RCC 7860 (cell line): ENCODE measurements around the gene REEP1.
"Not testable (repeated sequence)": the region's sequence is repeated elsewhere in the genome, so short reads cannot be mapped to it uniquely, and the experiment has no call there.

Experiments
- DNase-seq: peaks from one replicate; pipeline ENCODE4 v3.0.0-alpha.2; 2015; ENCODE audit warnings: low spot score
- FAIRE-seq: peaks from 2 replicates; lab custom pipeline; 2012; peaks lifted over from hg19 to GRCh38; lab: Jason Lieb, UNC

REEP1 gene

DNA sequence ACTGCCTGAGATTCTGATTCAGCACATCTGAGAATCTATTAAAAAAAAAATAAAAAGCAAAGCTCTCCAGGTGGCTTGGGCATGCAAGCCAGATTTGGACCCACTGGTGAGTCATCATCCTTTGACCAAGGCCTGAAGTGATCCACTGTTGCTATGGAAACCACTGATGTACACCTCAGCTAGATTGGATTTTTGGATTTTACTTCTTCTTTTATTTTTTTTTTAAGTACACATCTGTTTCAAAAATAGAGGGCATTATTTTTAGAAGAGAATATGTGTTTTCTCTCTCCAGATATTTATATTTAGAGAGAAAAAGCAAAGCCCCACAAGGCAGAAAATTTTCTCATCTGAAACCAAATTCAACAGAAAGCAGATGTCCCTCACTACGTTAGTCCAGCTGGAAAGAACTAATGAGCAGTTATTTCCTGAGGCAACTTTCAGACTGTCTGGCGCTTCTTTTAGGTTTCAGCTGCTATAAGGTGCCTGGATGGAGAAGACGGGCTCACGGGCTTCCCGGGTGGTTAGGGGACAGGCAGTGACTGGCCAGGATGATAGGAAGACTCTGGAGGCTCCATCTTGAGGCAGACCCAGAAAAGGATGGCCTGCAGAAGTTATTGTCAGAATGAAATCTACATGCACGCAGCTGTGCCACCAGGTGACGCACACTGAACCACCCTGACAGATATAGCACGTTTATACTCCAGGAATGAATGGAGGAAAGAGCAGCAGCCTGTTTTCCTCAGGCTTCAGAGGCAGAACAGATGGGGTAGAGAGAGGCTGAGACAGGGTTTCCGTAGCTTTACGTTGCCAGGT is 87.6 kb downstream of the REEP1 start:
- FAIRE-seq, result no peak
- peak; percentile 50 for DNase-seq

DNA sequence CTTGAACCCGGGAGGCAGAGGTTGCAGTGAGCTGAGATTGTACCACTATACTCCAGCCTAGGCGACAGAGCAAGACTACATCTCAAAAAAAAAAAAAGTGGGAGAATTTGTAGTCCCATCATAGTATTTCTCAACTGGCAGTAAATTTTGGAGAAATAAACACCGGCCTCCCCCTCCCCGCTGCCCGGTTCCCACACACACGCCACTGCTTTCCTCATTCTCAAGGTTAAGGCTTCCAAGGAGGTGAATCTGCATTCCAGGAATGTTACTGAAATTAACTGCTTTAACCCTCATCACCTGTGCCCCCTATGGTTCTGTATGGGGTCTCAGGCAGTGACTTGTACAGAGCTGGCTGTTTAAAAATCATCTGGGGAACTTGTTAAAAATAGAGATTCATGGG is 88.2 kb downstream of the REEP1 start:
- FAIRE-seq (no peak), DNase-seq (no peak)

DNA sequence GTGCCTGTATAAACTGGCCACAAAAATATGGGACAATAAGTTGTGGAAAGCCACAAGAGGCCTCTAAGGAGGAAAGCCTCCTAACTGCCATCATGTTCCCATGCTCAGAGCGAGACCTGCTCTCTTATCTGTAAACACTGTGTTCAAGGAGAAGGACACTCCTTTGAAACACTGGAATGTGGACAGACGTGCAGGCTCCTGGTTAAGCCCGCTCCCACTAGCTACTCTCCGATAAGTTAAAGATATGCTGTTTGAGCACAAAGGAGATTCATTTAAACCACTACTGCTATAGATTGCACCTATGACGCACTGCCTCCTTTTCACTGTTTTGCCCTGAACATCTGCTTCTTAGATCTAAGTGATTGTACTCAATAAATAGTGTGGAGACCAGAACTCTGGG is 92.2 kb downstream of the REEP1 start:
- not testable (repeated sequence) for DNase-seq, FAIRE-seq

DNA sequence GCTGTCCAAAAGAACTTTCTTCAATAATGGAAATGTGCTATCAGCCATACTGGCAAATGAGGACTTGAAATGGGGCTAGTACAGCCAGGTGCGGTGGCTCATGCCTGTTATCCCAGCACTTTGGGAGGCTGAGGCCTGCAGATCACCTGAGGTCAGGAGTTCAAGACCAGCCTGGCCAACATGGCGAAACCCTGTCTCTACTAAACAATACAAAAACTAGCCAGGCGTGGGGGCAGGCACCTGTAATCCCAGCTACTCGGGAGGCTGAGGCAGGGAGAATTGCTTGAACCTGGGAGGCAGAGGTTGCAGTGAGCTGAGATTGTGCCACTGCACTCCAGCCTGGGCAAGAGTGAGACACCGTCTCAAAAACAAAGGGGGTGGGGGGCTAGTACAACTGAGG is 92.6 kb downstream of the REEP1 start:
- FAIRE-seq, DNase-seq: not testable (repeated sequence)

DNA sequence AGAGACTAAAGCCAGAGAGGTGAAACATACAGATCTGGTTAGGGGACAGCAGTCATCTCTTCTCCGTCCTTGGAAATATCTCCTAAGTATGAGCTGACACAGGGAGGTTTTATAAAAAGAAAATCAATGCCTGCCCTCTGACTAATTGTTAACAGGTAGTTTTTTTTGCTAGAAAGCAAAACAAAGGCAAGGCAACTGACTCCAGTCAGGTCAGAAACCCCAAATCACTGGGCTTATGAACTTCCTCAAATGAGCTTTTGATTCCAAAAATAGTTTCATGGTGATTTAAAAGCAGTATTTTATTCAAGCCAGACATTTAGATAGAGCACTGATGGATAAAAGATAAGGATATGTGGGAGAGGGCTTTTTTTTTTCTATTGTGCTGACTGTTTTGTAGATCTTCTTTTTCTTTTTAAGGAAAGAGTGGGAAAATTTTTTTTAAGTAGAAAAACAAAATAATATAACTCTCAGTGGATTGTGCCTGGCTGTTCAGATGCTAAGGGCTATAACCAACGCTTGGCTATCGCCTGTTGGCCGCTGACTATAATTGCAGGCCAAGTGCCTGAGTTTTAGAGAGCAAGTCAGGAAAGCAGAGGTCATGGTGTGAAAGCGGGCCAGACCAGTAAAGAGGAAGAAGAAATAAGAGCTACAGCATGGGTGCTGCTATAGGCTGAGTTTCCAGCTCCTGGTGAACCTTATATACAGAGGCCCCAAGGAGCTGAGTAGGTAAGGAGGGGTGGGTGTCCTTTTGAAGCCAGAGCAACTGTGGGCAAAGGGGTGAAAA is 93.3 kb downstream of the REEP1 start:
- no peak for FAIRE-seq

DNA sequence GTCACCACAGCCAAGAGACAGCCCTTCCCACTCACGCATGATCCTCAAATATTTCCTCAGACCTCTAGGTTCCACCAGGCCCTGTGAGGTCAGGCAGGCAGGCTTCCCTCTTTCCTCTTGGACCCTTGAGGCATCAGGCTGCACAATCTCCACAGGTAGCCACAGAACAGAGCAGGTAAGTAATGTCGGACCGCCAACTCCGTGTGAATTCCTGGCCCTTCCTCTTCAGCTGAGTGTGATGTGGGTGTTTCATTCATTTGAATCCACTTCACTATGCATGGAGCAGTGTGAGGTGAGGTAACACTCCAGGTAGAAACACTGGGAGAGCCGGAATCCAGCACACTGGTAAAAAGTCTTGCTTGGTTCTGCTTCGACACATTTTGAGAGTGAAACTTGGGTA is 94.2 kb downstream of the REEP1 start:
- FAIRE-seq, result no peak
- DNase-seq, result no peak

More for the DNA sequence above, 93.3 kb downstream of the REEP1 start:
- DNase-seq, result no peak

DNA sequence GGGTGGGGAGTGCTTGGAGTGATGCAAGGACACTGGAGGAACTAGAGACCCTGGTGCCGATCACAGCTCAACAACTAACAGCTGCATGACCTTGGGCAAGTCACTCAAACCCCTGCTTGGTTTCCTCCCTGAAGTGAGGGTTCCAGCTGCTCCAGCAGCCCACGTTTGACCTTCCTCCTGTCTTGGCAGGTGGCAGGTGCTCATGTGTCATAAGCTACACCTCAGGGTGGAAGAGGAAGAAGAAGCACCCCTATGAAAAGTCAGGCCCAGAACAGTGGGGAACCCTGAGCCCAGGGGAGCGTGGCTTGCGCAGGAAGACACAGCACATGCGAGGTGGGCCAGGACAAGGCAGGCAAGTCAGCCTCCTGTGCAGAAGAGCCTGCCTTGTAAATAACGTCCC is 95.8 kb downstream of the REEP1 start:
- no peak for FAIRE-seq

DNA sequence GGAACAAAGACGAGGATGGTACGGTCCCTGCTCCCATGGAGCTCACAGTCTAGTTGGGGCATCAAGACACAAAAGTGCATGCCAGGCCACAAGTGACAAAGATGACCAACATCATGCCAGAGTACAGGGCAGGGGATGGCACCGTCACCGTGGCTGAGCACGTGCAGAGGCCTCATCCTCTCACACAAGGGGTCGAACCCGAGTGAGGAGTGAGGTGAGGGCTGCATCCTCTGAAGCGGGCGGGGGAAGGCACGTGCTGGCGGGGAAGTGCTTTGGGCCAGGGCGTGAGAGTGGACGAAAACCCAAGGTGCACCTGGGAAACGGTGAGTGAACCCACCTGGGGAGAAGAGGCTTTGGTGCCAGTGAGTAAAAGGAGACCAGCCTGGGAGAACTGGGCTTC is 97.2 kb downstream of the REEP1 start:
- no peak for DNase-seq
- FAIRE-seq, result no peak

More for the DNA sequence above, 95.8 kb downstream of the REEP1 start:
- DNase-seq, result no peak

DNA sequence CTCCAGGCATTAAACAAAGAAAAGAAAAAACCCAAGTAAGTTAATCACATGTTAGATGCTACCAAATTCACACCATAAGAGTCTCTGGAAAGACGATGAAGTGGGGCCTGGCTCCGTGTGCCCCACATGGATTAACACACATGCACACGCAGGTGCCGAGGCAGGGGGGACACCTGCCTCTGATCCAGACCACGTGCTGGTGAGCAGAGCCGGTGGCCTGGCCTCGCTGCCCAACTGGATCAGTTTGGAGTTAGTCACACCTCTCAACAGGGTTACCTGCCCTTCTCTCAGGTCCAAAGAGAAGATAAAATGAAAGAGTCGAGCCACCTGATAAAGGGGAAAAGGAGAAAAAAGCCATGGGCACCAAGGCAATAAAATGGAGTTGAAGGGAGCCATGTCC is 97.7 kb downstream of the REEP1 start:
- no peak for FAIRE-seq

DNA sequence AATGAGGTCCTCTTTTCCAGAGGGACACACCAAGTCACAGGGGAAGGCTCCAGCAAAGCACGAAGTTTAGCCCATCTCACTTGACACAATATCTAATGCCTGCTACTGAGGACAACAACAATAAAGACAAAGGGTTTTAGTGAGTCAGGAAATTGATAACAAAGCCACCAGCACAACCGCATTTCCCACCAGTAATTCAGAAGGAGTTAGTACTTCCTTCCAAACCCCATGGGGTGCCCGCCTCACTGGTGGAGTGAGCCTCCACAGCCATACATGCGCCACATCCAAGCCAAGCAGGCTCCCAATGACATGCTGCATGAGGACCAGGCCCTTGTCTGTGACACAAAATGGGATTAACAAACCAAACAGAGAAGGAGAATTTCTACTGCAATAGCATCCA is 98.1 kb downstream of the REEP1 start:
- FAIRE-seq (no peak), DNase-seq (no peak)

More for the DNA sequence above, 97.7 kb downstream of the REEP1 start:
- DNase-seq, result no peak

DNA sequence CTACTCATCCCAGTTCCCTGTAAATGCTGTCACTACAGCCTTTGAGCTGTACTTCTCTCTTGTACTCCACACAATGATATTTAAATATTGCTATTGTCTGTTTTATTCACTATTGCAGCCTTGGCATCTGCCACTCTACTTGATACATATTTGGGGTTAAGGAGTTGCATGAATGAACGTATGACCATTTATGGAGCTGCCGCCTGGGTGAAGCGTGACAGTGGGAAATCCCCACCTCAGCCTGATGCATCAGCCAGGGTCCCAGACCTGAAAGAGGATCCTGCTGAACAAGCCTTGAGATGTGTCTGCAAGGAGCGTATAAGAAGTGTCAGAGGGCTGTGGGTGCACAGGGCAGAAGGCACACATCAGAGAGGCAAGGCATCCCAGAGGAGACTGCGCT is 99.1 kb downstream of the REEP1 start:
- DNase-seq, result peak; percentile 51
- FAIRE-seq, result no peak

DNA sequence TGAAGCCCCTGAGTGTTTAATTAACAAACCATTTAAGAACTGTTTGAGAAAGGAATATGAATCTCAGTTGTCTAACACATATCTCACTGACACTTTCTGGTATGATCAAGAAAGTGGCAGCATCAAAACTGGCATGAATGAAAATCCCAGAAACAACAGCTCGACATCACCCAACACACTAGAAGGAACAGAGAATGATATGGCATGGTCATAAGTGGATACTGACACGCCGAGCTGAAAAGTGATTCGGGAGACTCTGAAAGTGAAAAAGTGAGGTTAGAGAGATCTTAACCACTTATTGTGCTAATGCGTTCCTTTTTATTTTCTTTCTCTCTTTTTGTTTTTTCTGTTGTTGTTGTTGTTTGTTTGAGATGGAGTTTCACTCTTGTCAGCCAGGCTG is 100.3 kb downstream of the REEP1 start:
- no peak for FAIRE-seq
- DNase-seq, result no peak

DNA sequence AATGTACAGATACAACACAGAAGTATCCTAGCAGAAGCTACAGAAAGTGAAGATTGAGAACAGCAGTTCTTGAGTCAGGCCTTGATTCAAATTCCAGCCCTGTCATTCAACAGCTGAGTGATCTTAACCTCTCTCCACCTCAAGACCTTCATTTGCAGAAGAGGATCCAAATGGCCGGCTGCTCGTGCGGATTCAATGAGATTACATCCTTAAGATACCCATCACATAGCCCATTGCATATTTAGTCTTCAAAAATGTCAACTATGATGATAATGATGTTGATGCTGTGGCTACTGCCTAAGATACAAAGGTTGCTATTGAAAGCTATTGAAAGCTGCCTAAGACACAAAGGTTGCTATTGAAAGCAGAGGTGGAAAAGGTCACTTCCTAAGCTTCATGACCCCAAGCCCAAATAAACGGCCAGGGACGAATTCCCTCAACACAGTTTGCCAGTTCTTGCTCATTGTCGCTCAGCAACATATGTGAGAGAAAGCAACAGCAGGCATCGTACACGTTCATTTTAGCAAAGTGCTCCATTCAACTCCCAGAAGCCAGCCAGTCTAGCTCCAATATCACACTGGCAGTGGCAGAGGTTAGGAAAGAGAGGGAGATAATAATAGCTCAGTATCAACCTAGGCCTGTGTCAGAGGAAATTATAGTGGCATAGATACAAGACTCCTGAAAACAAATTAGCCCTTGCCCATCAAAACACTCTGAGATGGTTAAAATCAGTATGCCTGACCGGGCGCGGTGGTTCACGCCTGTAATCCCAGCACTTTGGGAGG is 102.0 kb downstream of the REEP1 start:
- DNase-seq (no peak), FAIRE-seq (no peak)

DNA sequence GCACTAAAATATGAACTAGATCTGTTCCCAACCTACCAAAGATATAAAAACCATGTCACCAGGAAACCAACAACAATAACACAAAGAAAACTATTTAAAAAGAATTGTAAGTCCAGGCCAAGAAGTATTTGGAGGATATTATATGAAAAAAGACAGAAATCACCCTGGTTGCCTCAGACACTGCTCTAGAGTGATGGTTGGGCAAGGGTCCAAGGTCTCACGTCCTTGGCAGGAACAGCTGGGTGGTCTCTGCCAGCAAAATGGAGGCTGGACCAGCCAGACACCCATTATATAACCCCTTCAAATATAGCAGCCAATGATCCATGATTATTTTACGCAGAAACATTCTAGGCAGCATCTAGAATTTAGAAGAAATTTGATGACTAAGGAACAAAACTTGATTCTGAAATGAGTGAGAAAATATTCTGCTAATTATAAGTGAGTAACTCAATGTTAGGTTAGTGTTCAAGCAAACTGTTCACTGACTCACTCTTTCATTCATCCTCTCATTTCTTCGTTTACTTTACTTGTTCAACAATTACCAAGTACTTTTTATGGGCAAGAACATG is 102.8 kb downstream of the REEP1 start:
- DNase-seq (no peak), FAIRE-seq (no peak)

DNA sequence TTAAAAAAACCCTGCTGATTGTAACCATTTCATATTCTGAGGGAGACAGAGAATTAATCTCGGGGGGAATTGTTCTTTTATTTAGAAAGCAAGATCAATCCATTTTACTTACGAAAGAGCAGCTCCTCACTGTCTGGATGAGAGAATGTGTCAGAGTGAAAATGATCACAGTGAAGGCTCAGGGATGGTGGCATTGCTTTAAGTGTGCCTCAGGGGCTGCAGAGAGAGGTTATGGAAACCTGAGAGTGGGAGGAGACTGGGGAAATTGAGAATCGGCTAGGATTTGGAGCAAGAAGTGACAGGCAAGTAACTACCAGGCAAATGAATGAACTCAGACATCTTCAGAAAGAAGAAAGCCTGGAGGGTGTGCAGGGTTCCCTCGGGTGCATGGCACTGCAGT is 104.0 kb downstream of the REEP1 start:
- no peak for FAIRE-seq
- DNase-seq, result no peak

DNA sequence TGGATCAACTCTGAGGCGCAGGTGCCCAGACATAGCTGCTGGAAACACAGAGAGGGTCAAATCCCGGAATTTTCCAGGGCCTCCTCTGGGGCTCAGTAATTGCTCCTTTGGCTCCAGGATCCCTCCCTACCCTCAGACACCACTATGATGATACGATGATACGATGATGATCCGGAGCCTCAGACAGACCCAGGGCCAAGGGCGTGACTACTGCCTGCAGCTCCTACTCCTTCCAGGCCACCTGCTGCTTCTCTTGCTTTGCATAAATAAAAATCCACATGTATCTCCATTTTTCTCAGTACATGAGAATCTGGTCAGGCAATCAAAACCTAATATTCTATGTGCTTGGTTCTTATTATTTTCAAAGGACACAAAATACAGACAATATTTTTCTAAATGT is 104.5 kb downstream of the REEP1 start:
- no peak for DNase-seq

DNA sequence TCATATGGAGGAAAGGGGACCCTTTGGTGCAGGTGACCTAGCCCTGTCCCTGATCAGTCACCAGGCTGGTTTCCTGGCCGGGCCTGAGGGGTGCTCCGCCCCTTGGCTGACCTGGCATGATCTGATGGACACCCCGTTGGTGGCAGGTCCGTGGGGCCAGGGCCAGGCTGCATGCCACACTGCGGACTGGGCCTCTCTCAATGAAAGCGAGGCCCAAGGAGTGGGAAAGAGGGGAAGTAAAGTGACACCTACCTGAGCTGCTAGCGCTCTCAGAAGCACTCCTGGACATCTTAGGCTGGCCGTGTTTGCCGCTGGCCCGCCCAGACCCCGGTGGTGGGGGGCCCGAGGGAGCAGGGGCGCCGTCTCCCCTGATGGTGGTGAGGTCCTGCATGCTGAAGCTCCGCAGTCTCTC is 105.0 kb downstream of the REEP1 start:
- FAIRE-seq (no peak), DNase-seq (no peak)

More for the DNA sequence above, 104.5 kb downstream of the REEP1 start:
- no peak for FAIRE-seq

DNA sequence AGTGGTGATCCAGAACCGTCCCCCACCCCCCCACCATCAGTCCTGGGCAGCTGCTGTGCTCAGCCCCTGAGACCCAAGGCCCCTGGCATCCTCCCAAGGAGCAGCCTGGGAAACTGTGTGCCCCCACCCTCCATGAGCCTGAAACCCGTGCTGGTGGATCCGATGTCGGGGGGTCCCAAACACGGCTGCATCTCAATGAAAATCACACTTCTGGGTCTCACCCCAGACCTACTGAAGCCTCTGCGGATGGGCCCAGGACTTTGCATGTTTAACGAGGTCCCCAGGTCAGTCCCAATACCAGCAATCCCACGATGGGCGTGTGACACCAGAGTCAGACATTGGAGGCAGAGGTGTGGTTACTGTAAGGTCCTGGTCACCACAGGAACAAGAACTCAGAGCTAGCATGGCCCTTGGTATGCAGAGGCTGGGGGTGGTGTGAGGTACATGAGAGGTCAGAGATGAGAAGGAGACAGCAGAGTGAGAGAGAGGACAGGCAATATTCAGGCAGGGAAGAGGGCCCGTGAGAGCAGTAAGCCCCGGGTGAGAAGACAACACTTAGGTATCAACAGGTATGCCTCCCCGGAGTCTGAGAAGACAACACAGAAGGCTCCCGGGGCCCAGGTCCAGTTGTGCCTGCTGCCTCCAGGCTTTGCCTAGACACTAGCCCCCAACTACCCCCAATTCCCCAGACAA is 105.6 kb downstream of the REEP1 start:
- no peak for FAIRE-seq

DNA sequence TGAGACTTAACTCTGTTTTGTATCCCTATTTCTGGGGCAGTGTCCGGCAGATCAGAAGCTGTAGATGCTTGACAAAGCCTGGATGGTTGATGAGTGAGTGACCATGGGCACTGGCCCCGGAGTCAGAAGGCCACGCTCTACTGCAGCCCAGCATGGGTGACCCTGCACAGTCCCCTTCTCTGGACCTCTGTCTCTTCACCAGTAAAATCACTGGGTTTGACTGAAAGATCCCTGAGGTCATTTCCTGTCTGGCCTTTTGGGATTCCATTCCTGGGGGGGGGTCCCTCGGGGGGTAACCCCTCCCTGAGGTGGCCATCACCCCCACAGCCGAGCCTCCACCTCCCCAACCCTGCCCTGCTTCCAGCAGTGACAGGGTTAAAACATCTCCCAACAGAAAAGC is 106.5 kb downstream of the REEP1 start:
- no peak for DNase-seq
- FAIRE-seq, result no peak

More for the DNA sequence above, 105.6 kb downstream of the REEP1 start:
- DNase-seq, result no peak

DNA sequence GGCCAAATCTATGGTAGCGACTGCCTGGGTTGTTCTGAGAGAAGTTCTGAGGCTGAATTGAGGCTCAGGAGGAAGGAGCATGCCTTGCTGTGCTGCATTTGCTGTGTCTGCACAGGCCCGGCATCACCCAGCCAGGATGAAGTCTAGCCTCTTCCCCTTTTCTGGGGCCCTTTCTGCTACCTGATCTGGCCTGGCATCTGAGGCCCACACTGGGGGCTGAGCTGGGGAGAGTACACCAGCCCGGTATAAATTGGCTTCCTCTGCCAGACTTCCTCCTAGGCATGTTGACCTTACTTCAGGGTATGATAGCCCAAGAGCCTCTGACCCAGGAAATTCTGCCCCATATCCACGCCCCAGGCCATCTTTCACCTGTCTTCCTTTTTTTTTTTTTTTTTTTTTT is 108.2 kb downstream of the REEP1 start:
- FAIRE-seq (no peak), DNase-seq (no peak)
